ENCODE data around the gene CYB5B.

Gene CYB5B

GRCh38 chr16:69408475-69408874 lies 15.9 kb upstream of the CYB5B start:
- TF ChIP-seq, protein P1, sequence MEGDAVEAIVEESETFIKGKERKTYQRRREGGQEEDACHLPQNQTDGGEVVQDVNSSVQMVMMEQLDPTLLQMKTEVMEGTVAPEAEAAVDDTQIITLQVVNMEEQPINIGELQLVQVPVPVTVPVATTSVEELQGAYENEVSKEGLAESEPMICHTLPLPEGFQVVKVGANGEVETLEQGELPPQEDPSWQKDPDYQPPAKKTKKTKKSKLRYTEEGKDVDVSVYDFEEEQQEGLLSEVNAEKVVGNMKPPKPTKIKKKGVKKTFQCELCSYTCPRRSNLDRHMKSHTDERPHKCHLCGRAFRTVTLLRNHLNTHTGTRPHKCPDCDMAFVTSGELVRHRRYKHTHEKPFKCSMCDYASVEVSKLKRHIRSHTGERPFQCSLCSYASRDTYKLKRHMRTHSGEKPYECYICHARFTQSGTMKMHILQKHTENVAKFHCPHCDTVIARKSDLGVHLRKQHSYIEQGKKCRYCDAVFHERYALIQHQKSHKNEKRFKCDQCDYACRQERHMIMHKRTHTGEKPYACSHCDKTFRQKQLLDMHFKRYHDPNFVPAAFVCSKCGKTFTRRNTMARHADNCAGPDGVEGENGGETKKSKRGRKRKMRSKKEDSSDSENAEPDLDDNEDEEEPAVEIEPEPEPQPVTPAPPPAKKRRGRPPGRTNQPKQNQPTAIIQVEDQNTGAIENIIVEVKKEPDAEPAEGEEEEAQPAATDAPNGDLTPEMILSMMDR (IDR thresholded peaks at IDR 0.05; ENCODE audit: low read depth, low read length, missing control alignments), result no peak

DNA sequence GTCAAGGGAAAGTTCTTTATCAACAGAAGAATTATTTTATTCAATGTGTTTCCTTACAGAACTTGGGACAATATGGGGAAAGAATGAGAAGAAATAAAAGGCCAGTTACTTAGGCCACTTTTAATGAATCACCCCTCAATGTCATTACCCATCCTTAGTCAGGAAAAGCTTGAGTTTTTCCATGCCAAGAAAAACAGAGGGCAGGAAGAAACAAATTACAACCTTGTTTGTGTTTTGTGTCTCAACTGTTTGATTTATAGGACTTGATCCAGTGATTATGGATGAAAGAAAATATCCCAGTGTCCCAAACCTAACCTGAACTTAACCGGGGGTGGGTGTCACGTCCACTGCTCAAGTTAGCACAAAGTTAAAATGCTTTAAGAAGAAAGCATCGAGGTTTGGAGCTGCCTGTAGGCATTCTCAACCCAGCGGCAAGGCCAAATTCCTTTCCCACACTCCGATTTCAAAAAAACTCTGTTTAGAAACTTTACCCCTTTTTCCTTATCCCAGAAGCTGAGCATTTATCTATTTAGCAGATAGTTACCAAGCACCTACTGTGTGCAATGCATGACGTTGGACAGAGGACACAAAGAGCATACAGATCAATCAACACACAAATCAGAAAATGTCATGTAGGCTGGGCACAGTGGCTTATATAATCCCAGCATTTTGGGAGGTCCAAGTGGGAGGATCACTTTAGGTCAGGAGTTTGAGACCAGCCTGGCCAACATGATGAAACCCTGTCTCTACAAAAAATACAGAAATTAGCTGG lies 14.0 kb upstream of the CYB5B start:
- no peak overlapping the region for H3K4me3 ChIP-seq (ENCODE audit: low read depth, low read length)
- TF ChIP-seq, protein P1 (IDR thresholded peaks at IDR 0.05; ENCODE audit: low read depth, low read length, missing control alignments), result no peak
- DNase-seq (ENCODE audit: low read depth), result no peak

More at GRCh38 chr16:69408475-69408874, 15.9 kb upstream of the CYB5B start:
- DNase-seq (ENCODE audit: low read depth), result no peak
- no peak overlapping the region for H3K4me3 ChIP-seq (ENCODE audit: low read depth, low read length)

DNA sequence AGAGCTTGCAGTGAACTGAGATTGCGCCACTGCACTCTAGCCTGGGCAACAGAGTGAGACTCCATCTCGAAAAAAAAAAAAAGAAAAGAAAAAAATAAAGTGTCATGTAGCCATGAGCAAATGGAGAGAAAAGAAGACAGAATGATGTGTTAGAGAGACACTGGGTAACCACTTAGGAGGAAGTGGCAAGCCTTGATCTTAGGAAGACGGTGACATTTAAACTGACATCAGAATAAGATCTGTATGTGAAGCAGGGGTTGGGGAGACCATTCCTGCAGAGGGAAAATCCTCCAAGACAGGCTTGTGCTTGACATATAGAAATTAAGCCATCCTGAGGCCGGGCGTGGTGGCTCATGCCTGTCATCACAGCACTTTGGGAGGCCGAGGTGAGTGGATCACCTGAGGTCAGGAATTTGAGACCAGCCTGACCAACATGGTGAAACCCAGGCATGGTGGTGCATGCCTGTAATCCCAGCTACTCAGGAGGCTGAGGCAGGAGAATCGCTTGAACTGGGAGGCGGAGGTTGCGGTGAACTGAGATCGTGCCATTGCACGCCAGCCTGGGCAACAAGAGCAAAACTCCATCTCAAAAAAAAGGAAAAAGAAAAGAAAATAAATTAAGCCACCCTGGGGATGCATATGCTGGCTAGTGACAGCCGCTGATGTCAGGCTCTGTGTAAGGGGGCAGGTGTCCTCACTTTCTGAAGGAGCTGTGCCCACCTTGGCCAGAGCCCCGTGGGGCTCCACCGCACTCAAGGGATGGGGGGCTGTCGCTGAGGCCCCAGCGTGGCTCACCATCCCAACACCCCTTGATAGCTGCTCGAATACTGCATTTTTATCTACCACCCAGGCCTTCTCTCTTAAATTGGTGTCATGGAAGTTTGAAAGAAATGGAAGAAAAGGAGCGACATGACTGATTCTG lies 13.1 kb upstream of the CYB5B start:
- no peak for DNase-seq (ENCODE audit: low read depth)
- TF ChIP-seq, protein P1 (IDR thresholded peaks at IDR 0.05; ENCODE audit: low read depth, low read length, missing control alignments), result no peak
- H3K4me3 ChIP-seq (ENCODE audit: low read depth, low read length), result no peak overlapping the region

DNA sequence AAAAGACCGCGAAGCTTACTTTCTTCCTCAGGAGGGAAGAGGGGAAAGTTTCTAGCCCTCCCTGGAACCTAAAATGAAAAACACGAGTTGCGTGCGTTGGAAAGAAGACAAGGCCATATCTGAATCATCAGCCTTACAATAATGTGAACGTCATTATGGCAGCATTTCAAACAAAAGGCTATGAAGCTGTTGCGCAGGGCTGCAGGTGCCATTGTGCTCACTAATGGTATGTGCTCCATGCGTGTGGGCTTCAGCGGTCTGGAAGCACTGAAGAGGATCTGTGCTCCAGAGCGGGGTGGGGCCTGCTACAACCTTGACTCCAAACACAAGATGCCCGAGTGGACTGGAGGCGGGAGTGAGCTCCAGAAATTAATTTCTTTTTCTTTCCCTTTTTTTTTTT lies 12.1 kb upstream of the CYB5B start:
- H3K4me3 ChIP-seq (ENCODE audit: low read depth, low read length), result no peak overlapping the region
- no peak for DNase-seq (ENCODE audit: low read depth)
- TF ChIP-seq, protein P1 (IDR thresholded peaks at IDR 0.05; ENCODE audit: low read depth, low read length, missing control alignments), result no peak

GRCh38 chr16:69413045-69413664 lies 11.3 kb upstream of the CYB5B start:
- TF ChIP-seq, protein P1 (IDR thresholded peaks at IDR 0.05; ENCODE audit: low read depth, low read length, missing control alignments), result no peak
- DNase-seq (ENCODE audit: low read depth), result no peak
- H3K4me3 ChIP-seq (ENCODE audit: low read depth, low read length), result no peak overlapping the region

DNA sequence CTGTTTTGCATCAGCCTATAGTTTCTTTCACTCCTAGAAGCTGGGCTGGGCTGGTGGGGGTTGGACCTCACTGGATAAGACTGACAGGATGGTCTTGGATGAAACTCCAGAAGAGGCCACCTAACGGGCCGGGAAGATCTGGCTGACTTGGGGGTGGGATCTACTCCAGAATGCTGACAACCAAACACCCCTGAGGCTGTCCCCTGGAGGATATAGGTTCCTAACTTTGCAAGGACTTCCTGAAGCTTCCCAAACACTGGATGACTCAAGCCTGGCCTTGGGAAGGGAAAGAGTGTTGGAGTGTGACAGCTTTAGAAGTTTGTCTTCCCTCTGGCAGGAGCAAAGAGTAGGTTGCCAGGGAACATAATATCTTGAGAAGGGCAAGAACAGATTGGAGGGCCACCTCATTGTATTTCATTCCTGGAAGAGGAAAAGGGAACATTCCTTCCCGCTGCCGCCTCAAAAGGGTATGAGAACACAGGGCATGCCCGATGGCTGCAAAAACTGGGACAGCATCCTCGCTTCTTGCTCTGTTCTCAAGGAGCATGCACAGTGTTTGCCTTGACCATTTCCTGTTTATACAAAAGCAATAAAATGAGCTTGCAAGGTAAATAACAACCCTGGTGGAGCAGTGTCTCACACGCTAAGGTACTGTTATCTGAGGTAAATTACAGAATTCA lies 6.8 kb upstream of the CYB5B start:
- TF ChIP-seq, protein P1 (IDR thresholded peaks at IDR 0.05; ENCODE audit: low read depth, low read length, missing control alignments), result no peak
- no peak for DNase-seq (ENCODE audit: low read depth)
- H3K4me3 ChIP-seq (ENCODE audit: low read depth, low read length), result no peak overlapping the region
